ENCODE data around the gene RNF212B. TPM values are rescaled to one million over a fixed set of nuclear protein-coding genes. Genes with fewer than 3 reads are reported as not detected.
"Not testable (repeated sequence)": the region's sequence is repeated elsewhere in the genome, so short reads cannot be mapped to it uniquely, and the experiment has no call there.

RNF212B gene, protein sequence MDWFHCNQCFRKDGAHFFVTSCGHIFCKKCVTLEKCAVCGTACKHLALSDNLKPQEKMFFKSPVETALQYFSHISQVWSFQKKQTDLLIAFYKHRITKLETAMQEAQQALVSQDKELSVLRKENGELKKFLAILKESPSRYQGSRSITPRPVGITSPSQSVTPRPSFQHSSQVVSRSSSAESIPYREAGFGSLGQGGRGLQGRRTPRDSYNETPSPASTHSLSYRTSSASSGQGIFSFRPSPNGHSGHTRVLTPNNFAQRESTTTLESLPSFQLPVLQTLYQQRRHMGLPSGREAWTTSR
- polyA plus RNA-seq (ENCODE audit: insufficient read length in 10 of 10) = under 1 TPM in 3 of 10 donors, not detected in 7; 0.28 to 0.80 (median 0.35) TPM
- long read RNA-seq, donor 1 = 0 reads
- long read RNA-seq, donor 2, partial matches to known transcripts = 267 of 290 reads
- long read RNA-seq, donor 2, other reads (novel, unspliced or antisense) = 23 of 290 reads
- long read RNA-seq, donor 3 = 0 reads
- long read RNA-seq, donor 4 = 0 reads
- long read RNA-seq, donor 5 = 0 reads
- long read RNA-seq, donor 6 = 0 reads
- long read RNA-seq, donor 7 = 0 reads
- long read RNA-seq, donor 8 = 0 reads
- long read RNA-seq, donor 9 = 0 reads

GRCh38 chr14:23237772-23238594 is at the start of gene RNF212B:
TSS of gene RNF212B (plus strand) at chr14:23237936. CDS start at chr14:23240346, 2,410 bp downstream.
- DNase-seq = peak; percentile 66 to 92 (median 86)

GRCh38 chr14:23193432-23193831 is 44.3 kb upstream of the RNF212B start:
- DNase-seq = no peak

DNA sequence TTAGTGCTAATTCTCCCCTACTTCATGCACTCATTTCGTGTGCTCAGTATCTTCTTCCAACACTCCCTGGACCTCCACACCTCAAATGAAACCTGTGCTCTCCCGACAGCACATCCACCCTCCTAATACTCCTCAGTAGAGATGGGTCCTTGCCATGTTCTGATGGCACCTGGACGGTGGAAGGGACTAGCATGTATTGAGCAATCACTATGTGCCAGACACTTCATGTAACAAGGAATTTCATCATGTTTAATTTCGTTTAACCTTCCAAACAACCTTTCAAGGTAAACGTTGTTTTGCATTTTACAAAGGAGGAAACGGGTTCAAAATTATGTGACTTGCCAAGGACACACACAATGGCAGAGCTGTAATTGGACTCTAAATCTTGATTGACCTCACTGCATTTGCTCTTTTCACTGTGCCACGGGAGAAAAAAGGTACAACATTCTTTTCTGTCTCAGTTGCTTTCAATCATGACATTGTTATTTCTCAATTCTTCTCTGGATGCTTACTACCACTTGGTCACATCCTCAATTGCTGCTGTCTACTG is 42.1 kb upstream of the RNF212B start:
- no peak for DNase-seq

DNA sequence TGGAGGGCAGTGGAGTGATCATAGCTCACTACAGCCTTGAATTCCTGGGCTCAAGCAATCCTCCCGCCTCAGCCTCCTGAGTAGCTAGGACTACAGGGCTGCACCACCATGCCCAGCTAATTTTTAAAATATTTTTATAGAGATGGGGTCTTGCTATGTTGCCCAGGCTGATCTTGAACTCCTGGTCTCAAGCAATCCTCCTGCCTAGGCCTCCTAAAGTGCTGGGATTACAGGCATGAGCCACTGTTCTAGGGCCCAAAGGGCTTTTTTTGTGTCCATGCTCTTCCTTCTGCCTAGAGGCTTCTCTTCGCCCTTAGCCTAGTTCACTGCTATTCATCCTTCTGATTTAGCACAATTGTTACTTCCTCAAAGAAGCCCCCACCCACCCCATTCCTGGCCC is 41.2 kb upstream of the RNF212B start:
- not testable (repeated sequence) for DNase-seq

- not testable (repeated sequence) for DNase-seq
These were observed 38.6 kb upstream of the RNF212B start for GRCh38 chr14:23199141-23199540.

DNA sequence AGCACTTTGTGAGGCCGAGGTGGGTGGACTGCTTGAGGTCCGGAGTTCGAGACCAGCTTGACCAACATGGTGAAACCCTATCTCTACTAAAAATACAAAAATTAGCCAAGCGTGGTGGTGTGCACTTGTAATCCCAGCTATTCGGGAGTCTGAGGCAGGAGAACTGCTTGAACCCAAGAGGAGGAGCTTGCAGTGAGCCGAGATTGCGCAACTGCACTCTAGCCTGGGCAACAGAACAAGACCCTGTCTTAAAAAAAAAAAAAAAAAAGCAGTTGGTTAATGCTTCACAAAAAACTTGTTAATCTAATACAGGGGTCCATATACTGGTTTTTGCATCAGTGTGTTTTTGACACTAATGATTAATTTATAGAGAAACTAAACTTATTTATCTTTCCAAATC is 35.7 kb upstream of the RNF212B start:
- DNase-seq = no peak

DNA sequence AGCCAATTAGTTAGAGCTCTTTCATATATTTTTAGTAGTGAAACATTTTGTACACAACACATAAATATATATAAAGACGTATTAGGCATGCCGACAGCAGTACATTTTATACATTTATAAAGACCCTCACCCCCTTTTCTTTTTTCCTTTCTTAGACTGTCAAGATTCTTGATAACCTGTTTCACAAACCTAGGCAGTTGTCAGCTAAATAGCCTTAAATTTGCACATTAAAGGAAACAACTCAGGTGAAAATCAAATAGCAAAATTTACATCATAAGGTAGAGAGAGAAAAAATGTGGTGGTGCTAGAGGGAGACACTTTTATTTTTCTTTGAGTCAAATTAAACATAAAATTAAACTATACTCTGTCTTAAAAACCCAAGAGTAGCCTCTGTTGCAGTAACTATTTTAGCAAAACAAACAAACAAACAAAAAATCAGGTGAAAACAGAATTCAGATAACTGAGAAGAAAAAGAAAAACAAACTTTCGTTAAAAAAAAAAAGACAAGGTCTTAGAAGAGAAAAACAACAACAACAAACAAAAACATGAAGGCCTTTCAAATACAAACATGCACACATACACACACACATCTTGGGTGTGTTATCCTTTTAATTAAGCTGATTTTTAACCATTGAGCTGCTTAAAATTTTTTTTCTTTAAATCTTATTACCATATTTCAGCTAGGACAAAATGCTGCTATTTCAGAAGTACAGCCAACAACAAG is 31.2 kb upstream of the RNF212B start:
- no peak for DNase-seq

DNA sequence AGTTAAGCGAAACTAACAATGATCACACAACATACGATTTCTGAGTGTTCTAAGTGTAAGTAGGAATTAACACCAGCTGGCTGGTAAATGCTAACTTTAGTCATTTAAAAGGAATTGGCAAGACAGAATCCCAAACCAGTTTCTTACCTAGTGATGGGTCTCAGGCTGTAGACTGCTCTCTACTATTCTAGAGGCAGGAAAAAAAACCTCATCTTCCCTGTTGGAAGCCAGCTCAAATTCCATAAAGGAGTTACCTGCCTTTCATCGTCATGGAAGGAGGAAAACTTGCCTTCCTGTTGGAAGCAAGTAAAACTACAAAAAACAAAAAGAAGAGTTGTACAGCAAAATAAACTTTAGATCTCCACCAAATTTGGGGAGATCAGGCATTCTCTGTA is 30.6 kb upstream of the RNF212B start:
- no peak for DNase-seq

DNA sequence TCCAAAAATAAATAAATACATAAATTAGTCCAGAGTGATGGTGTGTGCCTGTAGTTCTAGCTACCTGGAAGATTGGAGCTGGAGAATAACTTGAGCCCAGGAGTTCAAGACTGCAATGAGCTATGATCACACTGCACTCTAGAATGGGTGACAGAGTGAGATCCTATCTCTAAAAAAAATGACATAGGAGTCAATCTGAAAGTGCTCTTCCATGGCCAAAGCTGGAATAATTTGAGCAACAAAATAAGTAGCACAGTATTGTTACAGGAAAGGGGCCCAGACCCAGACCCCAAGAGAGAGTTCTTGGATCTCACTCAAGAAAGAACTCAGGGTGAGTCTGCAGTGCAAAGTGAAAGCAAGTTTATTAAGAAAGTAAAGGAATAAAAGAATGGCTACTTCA is 29.4 kb upstream of the RNF212B start:
- DNase-seq = peak in 2 of 3 donors; percentile 12 to 28

DNA sequence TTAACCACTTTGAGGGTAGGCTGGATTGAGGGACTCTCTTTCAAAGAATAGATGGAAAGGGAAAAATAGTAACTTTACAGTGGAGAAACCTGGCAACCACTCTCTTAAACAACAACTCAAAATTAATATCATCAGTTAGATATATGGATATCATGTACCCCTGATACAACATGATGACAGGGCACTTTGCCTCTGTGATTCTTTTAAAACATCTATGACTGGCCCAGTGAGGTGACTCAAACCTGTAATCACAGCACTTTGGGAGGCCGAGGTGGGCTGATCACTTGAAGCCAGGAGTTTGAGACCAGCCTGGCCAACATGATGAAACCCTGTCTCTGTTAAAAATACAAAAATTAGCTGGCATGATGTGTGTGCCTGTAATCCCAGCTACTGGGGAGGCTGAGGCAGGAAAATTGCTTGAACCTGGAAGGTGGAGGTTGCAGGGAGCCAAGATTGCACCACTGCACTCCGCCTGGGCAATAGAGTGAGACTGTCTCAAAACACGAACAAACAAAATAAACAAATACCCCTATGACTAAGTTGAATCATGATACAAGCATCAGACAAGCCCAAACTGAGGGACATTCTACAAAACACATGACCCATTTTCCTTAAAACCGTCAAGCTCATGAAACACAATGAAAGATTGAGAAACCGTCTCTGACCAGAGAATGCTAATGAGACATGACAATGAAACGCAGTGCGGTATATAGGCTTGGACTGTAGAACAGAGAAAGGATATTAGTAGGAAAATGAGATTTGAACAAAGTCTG is 27.9 kb upstream of the RNF212B start:
- no peak for DNase-seq

GRCh38 chr14:23215421-23215820 is 22.3 kb upstream of the RNF212B start:
- DNase-seq = no peak

- DNase-seq = no peak
These were observed 20.4 kb upstream of the RNF212B start for GRCh38 chr14:23217032-23218020.

DNA sequence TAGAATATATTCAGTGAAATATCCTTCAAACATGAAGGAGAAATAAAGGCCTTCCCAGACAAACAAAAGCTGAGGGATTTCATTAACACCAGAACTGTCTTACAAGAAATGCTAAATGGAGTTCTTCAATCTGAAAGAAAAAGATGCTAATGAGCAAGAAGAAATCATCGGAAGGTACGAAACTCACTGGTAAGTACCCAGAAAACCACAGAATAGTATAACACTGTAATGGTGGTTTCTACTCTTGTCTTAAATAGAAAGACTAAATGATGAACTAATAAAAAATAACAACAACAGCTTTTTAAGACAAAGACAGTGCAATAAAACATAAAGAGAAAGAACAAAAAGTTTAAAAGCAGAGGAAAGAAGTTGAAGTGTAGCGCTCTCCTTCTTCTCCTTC is 18.7 kb upstream of the RNF212B start:
- DNase-seq = no peak

DNA sequence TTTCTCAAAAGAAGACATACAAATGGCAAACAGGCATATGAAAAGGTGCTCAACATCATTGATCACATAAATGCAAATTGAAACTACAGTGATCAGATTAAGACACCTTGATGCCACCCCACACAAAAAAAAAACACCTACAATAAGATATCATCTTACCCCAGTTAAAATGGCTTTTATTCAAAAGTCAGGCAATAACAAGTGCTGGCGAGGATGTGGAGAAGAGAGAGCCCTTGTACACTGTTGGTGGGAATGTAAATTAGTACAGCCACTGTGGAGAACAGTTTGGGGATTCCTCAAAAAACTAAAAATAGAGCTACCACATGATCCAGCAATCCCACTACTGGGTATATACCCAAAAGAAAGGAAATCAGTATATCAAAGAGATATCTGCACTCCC is 12.8 kb upstream of the RNF212B start:
- DNase-seq = not testable (repeated sequence)

- no peak for DNase-seq
These were observed 10.2 kb upstream of the RNF212B start for GRCh38 chr14:23227566-23227965.

DNA sequence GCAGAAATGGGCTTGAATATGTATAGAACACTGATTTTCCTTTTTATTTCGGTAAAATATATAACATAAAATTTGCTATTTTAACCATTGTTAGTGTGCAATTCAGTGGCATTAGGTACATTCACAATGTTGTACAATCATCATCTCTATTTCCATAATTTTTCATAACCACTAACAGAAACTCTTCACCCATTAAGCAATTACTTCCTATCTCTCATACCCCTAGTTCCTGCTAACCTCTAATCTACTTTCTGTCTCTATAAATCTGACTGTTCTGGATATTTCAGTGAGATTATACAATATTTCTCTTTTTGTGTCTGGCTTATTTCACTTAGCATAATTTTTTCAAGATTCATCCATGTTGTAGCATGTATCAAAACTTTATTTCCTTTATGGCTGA is 8.9 kb upstream of the RNF212B start:
- no peak for DNase-seq

DNA sequence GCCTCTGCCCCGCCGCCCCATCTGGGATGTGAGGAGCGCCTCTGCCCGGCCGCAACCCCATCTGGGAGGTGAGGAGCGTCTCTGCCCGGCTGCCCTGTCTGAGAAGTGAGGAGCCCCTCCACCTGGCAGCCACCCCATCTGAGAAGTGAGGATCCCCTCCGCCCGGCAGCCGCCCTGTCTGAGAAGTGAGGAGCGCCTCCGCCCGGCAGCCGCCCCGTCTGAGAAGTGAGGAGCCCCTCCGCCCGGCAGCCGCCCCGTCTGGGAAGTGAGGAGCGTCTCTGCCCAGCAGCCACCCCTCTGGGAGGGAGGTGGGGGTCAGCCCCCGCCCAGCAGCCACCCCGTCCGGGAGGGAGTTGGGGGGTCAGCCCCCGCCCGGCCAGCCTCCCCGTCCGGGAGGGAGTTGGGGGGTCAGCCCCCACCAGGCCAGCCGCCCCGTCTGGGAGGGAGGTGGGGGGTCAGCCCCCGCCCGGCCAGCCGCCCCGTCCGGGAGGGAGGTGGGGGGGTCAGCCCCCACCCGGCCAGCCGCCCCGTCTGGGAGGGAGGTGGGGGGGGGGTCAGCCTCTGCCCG is 5.4 kb upstream of the RNF212B start:
- not testable (repeated sequence) for DNase-seq

- no peak for DNase-seq
These were observed 2.9 kb downstream of the RNF212B start for GRCh38 chr14:23240661-23241060.
